Mammary microvascular endothelial cell (primary cell): ENCODE data around the gene NR6A1. TPM values are rescaled to one million over a fixed set of nuclear protein-coding genes. Genes with fewer than 3 reads are reported as not detected.

Source experiments
- total RNA-seq: library from RNA; depleted of rRNA; stranded (reverse); fragments of >200 nt; gene quantifications from 2 replicates; pipeline ENCODE4 v1.2.3, GENCODE V29; 2015

The NR6A1 gene
- total RNA-seq: 0.54 and 0.80 TPM in 2 replicates

GRCh38 chr9:124771021-124771866 lies at the start of gene NR6A1:
Gene NR6A1 (minus strand): TSS chr9:124771311.

GRCh38 chr9:124776954-124777648 lies 6.0 kb upstream of the NR6A1 start, which contains the start of gene OLFML2A:
Gene OLFML2A (plus strand): TSS chr9:124777133. CDS start chr9:124777271, 138 bp downstream.

GRCh38 chr9:124506931-124507879 lies 263.9 kb downstream of the NR6A1 start, which contains the start of gene NR5A1:
Gene NR5A1 (minus strand): TSS chr9:124507399. CDS start chr9:124503395, 4,004 bp downstream.

Other genes starting within 250 kb of the NR6A1 start
- 0.54 and 1.5 TPM in 2 replicates for gene OLFML2A, start 5.8 kb upstream of the NR6A1 start, total RNA-seq
- 0.15 TPM in 1 of 2 replicates, not detected in the other for gene WDR38, start 82.1 kb upstream of the NR6A1 start, total RNA-seq
- gene RPL35, start 90.6 kb upstream of the NR6A1 start, total RNA-seq: 2,542 and 2,608 TPM in 2 replicates
- gene ARPC5L, start 90.8 kb upstream of the NR6A1 start, total RNA-seq: 57.4 and 58.0 TPM in 2 replicates
- 11.9 and 17.7 TPM in 2 replicates for gene GOLGA1, start 169.8 kb upstream of the NR6A1 start, total RNA-seq